ENCODE data around the gene CIROP. TPM values are rescaled to one million over a fixed set of nuclear protein-coding genes. Genes with fewer than 3 reads are reported as not detected.

CIROP gene
- total RNA-seq, 1 donor from 2014 or later = 0.19 TPM

DNA sequence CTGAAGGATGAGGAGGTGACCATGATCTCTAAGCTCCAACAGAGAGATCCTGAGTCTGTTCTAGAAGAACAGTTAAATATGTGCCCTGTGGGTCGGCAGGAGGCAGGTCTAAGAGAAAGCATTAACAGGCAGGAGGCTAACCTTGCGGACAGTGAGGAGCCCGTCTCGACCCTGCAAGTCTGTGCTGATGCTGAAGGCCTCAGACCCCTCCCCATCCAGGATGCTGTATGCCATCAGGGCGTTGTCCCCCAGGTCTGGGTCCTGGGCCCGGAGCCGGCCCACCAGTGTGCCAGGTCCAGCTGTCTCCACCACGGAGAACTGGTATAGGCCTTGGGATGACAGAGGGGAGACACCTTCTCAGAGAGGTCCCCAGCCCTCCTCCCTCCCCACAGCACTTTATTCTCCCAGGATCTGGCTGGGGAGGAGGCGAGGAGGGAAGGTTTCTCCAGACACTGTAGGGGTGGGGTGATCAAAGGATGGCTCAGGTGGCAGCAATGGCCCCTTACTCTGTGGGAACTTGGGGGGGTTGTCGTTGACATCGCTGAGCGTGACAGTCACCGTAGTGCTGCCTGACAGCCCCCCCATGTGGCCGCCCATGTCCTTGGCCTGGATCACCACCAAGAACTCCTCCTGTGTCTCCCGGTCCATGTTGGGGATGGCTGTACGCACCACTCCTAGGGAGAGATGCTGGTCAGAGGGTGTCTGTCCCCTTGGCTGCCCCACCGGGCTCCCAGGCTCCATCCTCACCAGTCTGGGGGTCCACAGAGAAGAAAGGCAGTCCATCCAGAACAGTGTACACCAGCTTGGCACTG lies 50.6 kb downstream of the CIROP start:
- H3K9me3 Mint-ChIP-seq = no peaks in the 10 kb centered on the region
- DNase-seq (ENCODE audit: extremely low spot score, unreplicated experiment) = no peak
- no peak overlapping the region for H3K27ac Mint-ChIP-seq
- H3K27me3 Mint-ChIP-seq = no peaks in the 10 kb centered on the region
- TF ChIP-seq, protein P1, sequence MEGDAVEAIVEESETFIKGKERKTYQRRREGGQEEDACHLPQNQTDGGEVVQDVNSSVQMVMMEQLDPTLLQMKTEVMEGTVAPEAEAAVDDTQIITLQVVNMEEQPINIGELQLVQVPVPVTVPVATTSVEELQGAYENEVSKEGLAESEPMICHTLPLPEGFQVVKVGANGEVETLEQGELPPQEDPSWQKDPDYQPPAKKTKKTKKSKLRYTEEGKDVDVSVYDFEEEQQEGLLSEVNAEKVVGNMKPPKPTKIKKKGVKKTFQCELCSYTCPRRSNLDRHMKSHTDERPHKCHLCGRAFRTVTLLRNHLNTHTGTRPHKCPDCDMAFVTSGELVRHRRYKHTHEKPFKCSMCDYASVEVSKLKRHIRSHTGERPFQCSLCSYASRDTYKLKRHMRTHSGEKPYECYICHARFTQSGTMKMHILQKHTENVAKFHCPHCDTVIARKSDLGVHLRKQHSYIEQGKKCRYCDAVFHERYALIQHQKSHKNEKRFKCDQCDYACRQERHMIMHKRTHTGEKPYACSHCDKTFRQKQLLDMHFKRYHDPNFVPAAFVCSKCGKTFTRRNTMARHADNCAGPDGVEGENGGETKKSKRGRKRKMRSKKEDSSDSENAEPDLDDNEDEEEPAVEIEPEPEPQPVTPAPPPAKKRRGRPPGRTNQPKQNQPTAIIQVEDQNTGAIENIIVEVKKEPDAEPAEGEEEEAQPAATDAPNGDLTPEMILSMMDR (conservative IDR thresholded peaks at IDR 0.05) = peak; percentile 47
- no peak overlapping the region for H3K4me3 Mint-ChIP-seq
- no peaks in the 10 kb centered on the region for H3K36me3 Mint-ChIP-seq
- H3K4me1 Mint-ChIP-seq (ENCODE audit: unreplicated experiment) = peaks cover 14% of the 10 kb centered on the region

DNA sequence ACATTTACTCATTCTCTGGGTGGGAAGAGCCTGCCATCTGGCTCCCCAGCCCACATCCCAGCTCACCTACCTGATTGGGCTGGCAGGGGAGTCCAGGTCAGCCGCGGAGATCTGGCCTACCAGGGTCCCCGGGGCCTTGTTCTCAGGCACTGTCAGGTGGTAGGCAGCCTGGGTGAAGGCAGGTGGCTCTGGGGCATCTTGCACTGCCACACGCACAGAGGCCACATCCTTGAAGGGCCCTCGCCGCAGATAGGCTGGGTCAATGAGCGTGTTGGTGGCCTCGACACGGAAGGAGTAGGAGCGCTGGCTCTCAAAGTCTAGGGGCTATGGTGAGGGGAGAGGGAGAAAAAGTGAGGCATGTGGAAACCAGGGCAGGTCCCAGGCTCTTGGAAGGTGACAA lies 51.4 kb downstream of the CIROP start:
- Mint-ChIP-seq H3K27ac (no peak overlapping the region), H3K9me3 (no peaks in the 10 kb centered on the region), H3K4me1 (ENCODE audit: unreplicated experiment) (peaks cover 14% of the 10 kb centered on the region), H3K27me3 (no peaks in the 10 kb centered on the region), H3K4me3 (no peak overlapping the region), H3K36me3 (no peaks in the 10 kb centered on the region)
- TF ChIP-seq, protein P1 (conservative IDR thresholded peaks at IDR 0.05) = no peak
- no peak for DNase-seq (ENCODE audit: extremely low spot score, unreplicated experiment)

DNA sequence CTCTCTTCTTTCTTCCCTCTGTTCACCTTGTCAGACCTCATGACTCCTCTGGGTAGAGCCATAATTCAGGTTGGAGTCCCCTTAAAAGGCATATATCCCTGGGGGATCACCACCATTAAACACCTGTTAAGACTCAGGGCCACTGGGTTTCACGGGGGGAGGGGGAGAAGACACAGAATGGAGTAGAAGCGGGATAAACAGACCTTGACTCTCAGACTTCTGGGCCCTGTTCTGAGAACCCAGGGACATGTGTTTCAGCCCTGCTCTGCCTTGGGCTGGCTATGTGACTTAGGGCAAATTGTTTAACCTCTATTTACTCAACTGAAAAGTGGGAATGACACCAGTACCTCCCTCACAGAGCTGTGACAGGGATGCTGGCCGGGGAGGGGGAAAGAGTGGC lies 52.1 kb downstream of the CIROP start:
- no peak for DNase-seq (ENCODE audit: extremely low spot score, unreplicated experiment)
- H3K27me3 Mint-ChIP-seq = no peaks in the 10 kb centered on the region
- peaks cover 9% of the 10 kb centered on the region for H3K4me1 Mint-ChIP-seq (ENCODE audit: unreplicated experiment)
- no peak overlapping the region for H3K4me3 Mint-ChIP-seq
- H3K9me3 Mint-ChIP-seq = no peaks in the 10 kb centered on the region
- TF ChIP-seq, protein P1 (conservative IDR thresholded peaks at IDR 0.05) = no peak
- no peak overlapping the region for H3K27ac Mint-ChIP-seq
- peaks cover under 1% of the 10 kb centered on the region for H3K36me3 Mint-ChIP-seq

DNA sequence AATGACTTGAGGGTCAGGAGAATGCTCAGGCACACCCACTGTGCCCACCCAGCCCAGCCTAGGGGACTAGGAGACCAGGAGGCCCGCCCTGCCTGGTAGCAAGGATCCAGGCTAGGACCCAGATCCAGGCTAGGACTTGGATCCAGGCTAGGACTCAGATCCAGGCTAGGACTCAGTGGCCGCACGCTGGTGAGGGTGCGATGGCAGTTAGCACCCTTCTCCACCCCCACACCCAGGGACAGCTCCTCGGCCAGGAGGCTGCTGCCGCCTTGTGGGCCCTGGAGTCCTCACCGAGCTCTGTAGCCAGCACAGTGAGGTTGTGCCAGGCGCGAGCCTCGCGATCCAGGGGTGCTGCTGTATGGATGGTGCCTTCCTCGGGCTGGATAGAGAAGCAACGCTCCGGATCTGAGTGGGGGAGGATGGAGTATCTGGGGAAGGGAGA lies 52.6 kb downstream of the CIROP start:
- no peak for DNase-seq (ENCODE audit: extremely low spot score, unreplicated experiment)
- Mint-ChIP-seq H3K9me3 (no peaks in the 10 kb centered on the region), H3K27me3 (no peaks in the 10 kb centered on the region), H3K4me3 (no peak overlapping the region), H3K27ac (no peak overlapping the region), H3K4me1 (ENCODE audit: unreplicated experiment) (peaks cover 9% of the 10 kb centered on the region), H3K36me3 (peaks cover 5% of the 10 kb centered on the region)
- TF ChIP-seq, protein P1 (conservative IDR thresholded peaks at IDR 0.05) = no peak

DNA sequence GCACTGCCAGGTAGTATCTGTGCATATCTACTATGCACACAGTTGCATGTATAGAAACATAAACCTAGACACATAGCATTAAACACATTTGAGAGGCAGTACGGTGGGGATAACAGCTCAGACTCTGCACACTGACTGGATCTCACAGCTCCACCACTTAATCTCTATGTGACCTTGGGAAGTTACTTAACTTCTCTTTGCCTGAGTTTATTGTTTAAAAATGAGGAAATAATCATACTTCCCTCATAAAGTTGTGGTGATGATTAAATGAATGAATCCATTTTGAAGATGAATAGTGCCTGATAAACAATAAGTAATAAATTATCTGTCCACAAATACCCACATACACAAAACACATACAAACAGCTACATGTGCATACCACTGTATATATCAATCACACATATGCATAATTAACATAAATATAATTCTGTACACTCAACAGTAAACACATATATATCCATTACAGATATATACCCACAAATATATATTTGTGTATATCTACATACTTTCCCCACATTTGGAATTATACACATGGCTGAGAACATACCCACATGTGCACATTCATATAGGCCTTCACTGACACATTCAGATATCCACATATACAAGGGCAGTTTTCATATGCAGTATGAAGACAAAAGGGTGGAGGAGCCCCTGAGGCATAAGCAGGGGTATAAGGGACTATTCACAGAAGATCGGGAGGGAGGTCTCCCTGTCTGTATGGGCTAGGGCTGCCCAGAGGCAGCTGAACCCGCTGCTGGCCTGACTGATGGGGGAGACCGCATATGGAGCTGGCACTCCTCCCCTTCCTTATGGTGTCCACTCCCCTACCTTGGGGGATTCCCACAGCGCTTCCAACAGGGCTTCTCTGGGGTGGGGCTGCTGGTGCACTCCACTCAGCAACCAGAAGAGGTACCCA lies 53.4 kb downstream of the CIROP start:
- no peak for DNase-seq (ENCODE audit: extremely low spot score, unreplicated experiment)
- H3K36me3 Mint-ChIP-seq = peaks cover 5% of the 10 kb centered on the region
- no peaks in the 10 kb centered on the region for H3K27me3 Mint-ChIP-seq
- peaks cover 7% of the 10 kb centered on the region for H3K4me1 Mint-ChIP-seq (ENCODE audit: unreplicated experiment)
- H3K27ac Mint-ChIP-seq = no peak overlapping the region
- H3K4me3 Mint-ChIP-seq = no peak overlapping the region
- TF ChIP-seq, protein P1 (conservative IDR thresholded peaks at IDR 0.05) = no peak
- H3K9me3 Mint-ChIP-seq = no peaks in the 10 kb centered on the region

Other genes starting within 250 kb of the CIROP start
- 52.3 and 91.8 TPM in 2 replicates for gene LRP10, start 233.2 kb downstream of the CIROP start, total RNA-seq (ENCODE audit: low replicate concordance)
- 1.4 and 2.0 TPM in 2 replicates for gene REM2, start 221.8 kb downstream of the CIROP start, total RNA-seq (ENCODE audit: low replicate concordance)
- gene RBM23, start 185.8 kb downstream of the CIROP start, total RNA-seq (ENCODE audit: low replicate concordance) = 91.5 and 102 TPM in 2 replicates
- gene PRMT5, start 175.6 kb downstream of the CIROP start, total RNA-seq (ENCODE audit: low replicate concordance) = 78.0 and 134 TPM in 2 replicates
- gene HAUS4, start 147.9 kb downstream of the CIROP start, total RNA-seq (ENCODE audit: low replicate concordance) = 17.3 and 40.7 TPM in 2 replicates
- gene AJUBA, start 122.4 kb downstream of the CIROP start, total RNA-seq (ENCODE audit: low replicate concordance) = 42.8 and 56.1 TPM in 2 replicates
- 10.2 and 12.6 TPM in 2 replicates for gene C14orf93, start 94.8 kb downstream of the CIROP start, total RNA-seq (ENCODE audit: low replicate concordance)
- 153 and 177 TPM in 2 replicates for gene PSMB5, start 70.1 kb downstream of the CIROP start, total RNA-seq (ENCODE audit: low replicate concordance)
- not detected in 2 replicates for gene PSMB11, start 62.8 kb downstream of the CIROP start, total RNA-seq (ENCODE audit: low replicate concordance)
- 7.9 and 20.4 TPM in 2 replicates for gene CDH24, start 47.5 kb downstream of the CIROP start, total RNA-seq (ENCODE audit: low replicate concordance)
- 214 and 342 TPM in 2 replicates for gene ACIN1, start 9.9 kb downstream of the CIROP start, total RNA-seq (ENCODE audit: low replicate concordance)
- 53.0 and 67.2 TPM in 2 replicates for gene C14orf119, start 9.5 kb downstream of the CIROP start, total RNA-seq (ENCODE audit: low replicate concordance)
- gene CEBPE, start 14.3 kb upstream of the CIROP start, total RNA-seq (ENCODE audit: low replicate concordance) = not detected in 2 replicates
- 56.1 and 56.7 TPM in 2 replicates for gene SLC7A8, start 78.7 kb upstream of the CIROP start, total RNA-seq (ENCODE audit: low replicate concordance)
- not detected in 2 replicates for gene RNF212B, start 132.9 kb upstream of the CIROP start, total RNA-seq (ENCODE audit: low replicate concordance)
- 15.9 and 19.5 TPM in 2 replicates for gene HOMEZ, start 181.1 kb upstream of the CIROP start, total RNA-seq (ENCODE audit: low replicate concordance)
- 10.1 and 16.7 TPM in 2 replicates for gene PPP1R3E, start 197.9 kb upstream of the CIROP start, total RNA-seq (ENCODE audit: low replicate concordance)
- gene BCL2L2, start 201.8 kb upstream of the CIROP start, total RNA-seq (ENCODE audit: low replicate concordance) = 21.0 and 22.5 TPM in 2 replicates
- 202 and 337 TPM in 2 replicates for gene PABPN1, start 216.5 kb upstream of the CIROP start, total RNA-seq (ENCODE audit: low replicate concordance)
- 16.8 and 52.5 TPM in 2 replicates for gene SLC22A17, start 247.9 kb upstream of the CIROP start, total RNA-seq (ENCODE audit: low replicate concordance)